Measurements from ENCODE around the gene CREBBP.

The CREBBP gene

GRCh38 chr16:3738128-3738527, 142.4 kb downstream of the CREBBP start:
- no peak for DNase-seq (ENCODE audit: low read depth)
- H3K4me3 ChIP-seq (ENCODE audit: control insufficient read depth, low read depth, low read length): no peak overlapping the region
- TF ChIP-seq CTCF (IDR thresholded peaks at IDR 0.05; ENCODE audit: control insufficient read depth, insufficient read depth, low read depth, low read length, missing control alignments): no peak

- DNase-seq (ENCODE audit: low read depth): no peak
- TF ChIP-seq CTCF (IDR thresholded peaks at IDR 0.05; ENCODE audit: control insufficient read depth, insufficient read depth, low read depth, low read length, missing control alignments): no peak
- H3K4me3 ChIP-seq (ENCODE audit: control insufficient read depth, low read depth, low read length): no peak overlapping the region
Measured at GRCh38 chr16:3737181-3737580, 143.3 kb downstream of the CREBBP start.

- TF ChIP-seq CTCF (IDR thresholded peaks at IDR 0.05; ENCODE audit: control insufficient read depth, insufficient read depth, low read depth, low read length, missing control alignments): no peak
- no peak for DNase-seq (ENCODE audit: low read depth)
- H3K4me3 ChIP-seq (ENCODE audit: control insufficient read depth, low read depth, low read length): no peak overlapping the region
Measured at GRCh38 chr16:3736116-3736515, 144.4 kb downstream of the CREBBP start.

GRCh38 chr16:3735541-3735940, 145.0 kb downstream of the CREBBP start:
- H3K4me3 ChIP-seq (ENCODE audit: control insufficient read depth, low read depth, low read length): no peak overlapping the region
- no peak for TF ChIP-seq CTCF (IDR thresholded peaks at IDR 0.05; ENCODE audit: control insufficient read depth, insufficient read depth, low read depth, low read length, missing control alignments)
- no peak for DNase-seq (ENCODE audit: low read depth)

- DNase-seq (ENCODE audit: low read depth): no peak
- H3K4me3 ChIP-seq (ENCODE audit: control insufficient read depth, low read depth, low read length): no peak overlapping the region
- TF ChIP-seq CTCF (IDR thresholded peaks at IDR 0.05; ENCODE audit: control insufficient read depth, insufficient read depth, low read depth, low read length, missing control alignments): no peak
Measured at GRCh38 chr16:3734758-3735221, 145.7 kb downstream of the CREBBP start.

- no peak for DNase-seq (ENCODE audit: low read depth)
- H3K4me3 ChIP-seq (ENCODE audit: control insufficient read depth, low read depth, low read length): no peak overlapping the region
- no peak for TF ChIP-seq CTCF (IDR thresholded peaks at IDR 0.05; ENCODE audit: control insufficient read depth, insufficient read depth, low read depth, low read length, missing control alignments)
Measured at GRCh38 chr16:3734084-3734757, 146.3 kb downstream of the CREBBP start.
